ENCODE results near the gene SLX4IP. TPM values are rescaled to one million over a fixed set of nuclear protein-coding genes. Genes with fewer than 3 reads are reported as not detected.

Gene SLX4IP
- total and polyA plus RNA-seq, 12 donors, result 2.8 to 8.2 (median 4.8) TPM

- H3K27ac ChIP-seq, result peak overlapping the region in 1 of 5 donors; percentile 5
- 85 to 90% (median 88%) methylated on average over 8 to 10 of the region's 10 CpGs for WGBS, 4 donors
Measured at GRCh38 chr20:10645205-10645570, 210.1 kb downstream of the SLX4IP start.

GRCh38 chr20:10646006-10646405, 210.9 kb downstream of the SLX4IP start:
- no peak for DNase-seq
- H3K4me1 ChIP-seq (replicated peaks in 1 of 2), result peaks cover 0 to under 1% of the 10 kb centered on the region in 2 donors
- no peaks in the 10 kb centered on the region for H3K9me3 ChIP-seq (replicated peaks in 1 of 3)
- H3K27ac ChIP-seq, result no peak overlapping the region
- WGBS, 4 donors, result 88 to 97% (median 94%) methylated on average over 4 of the region's 4 CpGs
- intact Hi-C loops (cut with DNase I), result no loop called here
- TF ChIP-seq, protein P1, sequence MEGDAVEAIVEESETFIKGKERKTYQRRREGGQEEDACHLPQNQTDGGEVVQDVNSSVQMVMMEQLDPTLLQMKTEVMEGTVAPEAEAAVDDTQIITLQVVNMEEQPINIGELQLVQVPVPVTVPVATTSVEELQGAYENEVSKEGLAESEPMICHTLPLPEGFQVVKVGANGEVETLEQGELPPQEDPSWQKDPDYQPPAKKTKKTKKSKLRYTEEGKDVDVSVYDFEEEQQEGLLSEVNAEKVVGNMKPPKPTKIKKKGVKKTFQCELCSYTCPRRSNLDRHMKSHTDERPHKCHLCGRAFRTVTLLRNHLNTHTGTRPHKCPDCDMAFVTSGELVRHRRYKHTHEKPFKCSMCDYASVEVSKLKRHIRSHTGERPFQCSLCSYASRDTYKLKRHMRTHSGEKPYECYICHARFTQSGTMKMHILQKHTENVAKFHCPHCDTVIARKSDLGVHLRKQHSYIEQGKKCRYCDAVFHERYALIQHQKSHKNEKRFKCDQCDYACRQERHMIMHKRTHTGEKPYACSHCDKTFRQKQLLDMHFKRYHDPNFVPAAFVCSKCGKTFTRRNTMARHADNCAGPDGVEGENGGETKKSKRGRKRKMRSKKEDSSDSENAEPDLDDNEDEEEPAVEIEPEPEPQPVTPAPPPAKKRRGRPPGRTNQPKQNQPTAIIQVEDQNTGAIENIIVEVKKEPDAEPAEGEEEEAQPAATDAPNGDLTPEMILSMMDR (IDR thresholded peaks at IDR 0.05), result no peak
- TF ChIP-seq POLR2A (IDR thresholded peaks at IDR 0.05), result no peak
- peaks cover 0 to 86% of the 10 kb centered on the region in 2 donors for H3K36me3 ChIP-seq (replicated peaks in 1 of 2)
- no peaks in the 10 kb centered on the region for H3K27me3 ChIP-seq
- no peak overlapping the region for H3K4me3 ChIP-seq

More at GRCh38 chr20:10645205-10645570, 210.1 kb downstream of the SLX4IP start:
- no peak for DNase-seq
- Histone ChIP-seq H3K4me1 (replicated peaks in 1 of 2) (no peaks in the 10 kb centered on the region), H3K27me3 (no peaks in the 10 kb centered on the region), H3K4me3 (no peak overlapping the region), H3K36me3 (replicated peaks in 1 of 2) (peaks cover 0 to 91% of the 10 kb centered on the region in 2 donors), H3K9me3 (replicated peaks in 1 of 3) (no peaks in the 10 kb centered on the region)
- TF ChIP-seq, protein P1 (IDR thresholded peaks at IDR 0.05), result no peak
- TF ChIP-seq POLR2A (IDR thresholded peaks at IDR 0.05), result no peak
- intact Hi-C loops (cut with DNase I), result no loop called here

DNA sequence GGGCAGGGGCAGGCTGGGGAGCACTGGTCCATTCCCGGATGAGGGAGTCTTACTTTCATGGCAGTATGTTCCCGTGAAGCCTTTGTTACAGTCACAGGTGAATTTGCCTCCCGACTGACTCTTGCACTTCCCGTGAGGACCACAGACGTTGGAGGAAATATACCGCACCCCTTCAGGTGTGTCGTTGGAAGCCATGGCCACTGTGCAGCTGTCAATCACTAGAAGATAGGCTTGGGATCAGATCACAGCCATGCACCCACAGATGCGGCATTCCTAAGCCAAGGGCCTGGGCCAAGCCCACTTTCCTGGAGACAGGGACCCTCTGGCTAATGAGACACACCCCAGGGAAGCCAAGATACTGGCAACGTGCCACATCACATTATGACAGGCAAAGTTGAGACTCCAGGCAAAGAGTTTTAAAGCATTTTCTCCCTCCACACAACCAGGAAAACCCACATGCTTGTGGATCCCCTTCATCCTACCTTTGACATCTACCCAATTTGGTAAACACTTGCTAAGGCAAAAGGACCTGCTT, 211.8 kb downstream of the SLX4IP start:
- intact Hi-C loops (cut with DNase I), result no loop called here
- DNase-seq, result peak in 1 of 7 donors; percentile 46
- Histone ChIP-seq H3K27me3 (no peaks in the 10 kb centered on the region), H3K36me3 (replicated peaks in 1 of 2) (peaks cover 0 to 78% of the 10 kb centered on the region in 2 donors), H3K4me1 (replicated peaks in 1 of 2) (peaks cover 0 to 3% of the 10 kb centered on the region in 2 donors), H3K4me3 (no peak overlapping the region), H3K27ac (no peak overlapping the region), H3K9me3 (replicated peaks in 1 of 3) (no peaks in the 10 kb centered on the region)
- WGBS, 4 donors, result 84 to 93% (median 88%) methylated on average over 5 to 9 of the region's 9 CpGs
- no peak for TF ChIP-seq POLR2A (IDR thresholded peaks at IDR 0.05)
- TF ChIP-seq, protein P1 (IDR thresholded peaks at IDR 0.05), result no peak

- intact Hi-C loops (cut with DNase I), result no loop called here
- Histone ChIP-seq H3K36me3 (replicated peaks in 1 of 2) (peaks cover 0 to 73% of the 10 kb centered on the region in 2 donors), H3K27me3 (no peaks in the 10 kb centered on the region), H3K9me3 (replicated peaks in 1 of 3) (no peaks in the 10 kb centered on the region), H3K4me3 (no peak overlapping the region), H3K4me1 (replicated peaks in 1 of 2) (peaks cover 0 to 3% of the 10 kb centered on the region in 2 donors), H3K27ac (no peak overlapping the region)
- 74 to 81% (median 80%) methylated on average over 5 to 9 of the region's 9 CpGs for WGBS, 4 donors
- peak in 1 of 7 donors; percentile 44 for DNase-seq
- TF ChIP-seq, protein P1 (IDR thresholded peaks at IDR 0.05), result peak in 3 of 6 experiments; percentile 7 to 17 (median 11)
- no peak for TF ChIP-seq POLR2A (IDR thresholded peaks at IDR 0.05)
Measured at GRCh38 chr20:10647471-10647870, 212.4 kb downstream of the SLX4IP start.

Data from adrenal gland (tissue), 12 donors.